Activated CD8-positive, alpha-beta memory T cell treated with anti-CD3 and anti-CD28 coated beads, Interleukin-2, amount 50 U/mL, for 4 hours (primary cell): ENCODE data around the gene TSPO.
"Not testable (repeated sequence)": the region's sequence is repeated elsewhere in the genome, so short reads cannot be mapped to it uniquely, and the experiment has no call there.

Source experiments
- DNase-seq: peaks from one replicate; pipeline ENCODE4 v3.0.0-alpha.2; 2020

Gene TSPO

GRCh38 chr22:43131773-43132501 lies 19.4 kb upstream of the TSPO start:
- DNase-seq: no peak

- DNase-seq: no peak
These were observed 18.0 kb upstream of the TSPO start for GRCh38 chr22:43133401-43133800.

GRCh38 chr22:43134553-43134952 lies 16.8 kb upstream of the TSPO start:
- DNase-seq: no peak

- no peak for DNase-seq
These were observed 15.8 kb upstream of the TSPO start for GRCh38 chr22:43135565-43135964.

- DNase-seq: peak; percentile 53
These were observed 15.1 kb upstream of the TSPO start for GRCh38 chr22:43136255-43136654.

- DNase-seq: no peak
These were observed 14.6 kb upstream of the TSPO start for GRCh38 chr22:43136801-43137200.

GRCh38 chr22:43142880-43143562 lies 8.3 kb upstream of the TSPO start, which contains the start of gene MCAT:
Gene MCAT (minus strand): TSS chr22:43143398. CDS start chr22:43143348, 50 bp downstream.
- peak; percentile 80 for DNase-seq

GRCh38 chr22:43144949-43145348 lies 6.4 kb upstream of the TSPO start:
- no peak for DNase-seq

- DNase-seq: not testable (repeated sequence)
These were observed 6.0 kb upstream of the TSPO start for GRCh38 chr22:43145371-43145770.

GRCh38 chr22:43146332-43146731 lies 5.0 kb upstream of the TSPO start:
- DNase-seq: not testable (repeated sequence)

GRCh38 chr22:43147821-43148220 lies 3.5 kb upstream of the TSPO start:
- DNase-seq: no peak

GRCh38 chr22:43148581-43148980 lies 2.8 kb upstream of the TSPO start:
- no peak for DNase-seq

GRCh38 chr22:43150731-43151206 lies 590 bp upstream of the TSPO start:
- DNase-seq: no peak

GRCh38 chr22:43152003-43152356 lies 621 bp downstream of the TSPO start:
- no peak for DNase-seq

GRCh38 chr22:43152357-43153071 lies 1.2 kb downstream of the TSPO start:
- DNase-seq: peak; percentile 54

- DNase-seq: no peak
These were observed 2.5 kb downstream of the TSPO start for GRCh38 chr22:43153899-43154298.

- no peak for DNase-seq
These were observed 3.7 kb downstream of the TSPO start for GRCh38 chr22:43154887-43155536.

GRCh38 chr22:43155789-43156188 lies 4.4 kb downstream of the TSPO start:
- no peak for DNase-seq

GRCh38 chr22:43156413-43156812 lies 5.1 kb downstream of the TSPO start:
- DNase-seq: no peak

GRCh38 chr22:43157874-43158546 lies 6.7 kb downstream of the TSPO start:
- no peak for DNase-seq

- DNase-seq: no peak
These were observed 7.6 kb downstream of the TSPO start for GRCh38 chr22:43158778-43159483.
